B cell (primary cell): Measurements from ENCODE around the gene EPS8L3. TPM values are rescaled to one million over a fixed set of nuclear protein-coding genes. Genes with fewer than 3 reads are reported as not detected.

Experiments used
- ATAC-seq: fragments of 200-7000 bp; cut with Tn5 transposase; one replicate; pipeline ENCODE4 v1.10.0; 2021; ENCODE audit warnings: low read depth, mild to moderate bottlenecking, moderate number of reproducible peaks, moderate library complexity
- CTCF ChIA-PET: fragments of 350-600 bp; sonication (Branson Sonifier 250); formaldehyde crosslinking; loops from one replicate; lab custom pipeline; 2021; ENCODE audit warnings: antibody characterized with exemption, inconsistent platforms; lab: Charles Lee
- POLR2A ChIA-PET: fragments of 350-600 bp; sonication (Branson Sonifier 250); formaldehyde crosslinking; loops from one replicate; lab custom pipeline; 2021; ENCODE audit warnings: antibody characterized with exemption; lab: Charles Lee
- DNase-seq: peaks from one replicate; pipeline ENCODE4 v3.0.0; 2013
- H2AFZ ChIP-seq: 2 replicates; pipeline ENCODE4 v1.6.1; 2012; ENCODE audit warnings: mild to moderate bottlenecking, low read depth, low read length; ENCODE audit not compliant: insufficient read depth, poor library complexity, severe bottlenecking
- H3K27ac ChIP-seq, 2 donors: 1 replicate in 1 of 2; 2 replicates in 1 of 2; pipeline ENCODE4 v1.5.1; 2012 to 2013; ENCODE audit warnings: low read length in 2 of 2, mild to moderate bottlenecking in 2 of 2, moderate library complexity in 1 of 2
- H3K27me3 ChIP-seq, 4 experiments: fragments of 200-600 bp in 1 of 4; sonication (generic) in 1 of 4; replicated peaks in 1 of 4; 1 replicate in 2 of 4; 2 replicates in 2 of 4; pipeline versions ENCODE4 v1.6.1 to v1.7.0; 2013 to 2016; ENCODE audit warnings: low read length in 3 of 4, mild to moderate bottlenecking in 2 of 4, mixed read lengths in 1 of 4, moderate library complexity in 1 of 4; ENCODE audit not compliant: insufficient read depth in 4 of 4, control insufficient read depth in 3 of 4; ENCODE audit errors: control extremely low read depth in 1 of 4
- H3K36me3 ChIP-seq, 2 experiments: replicated peaks in 1 of 2; 1 replicate in 1 of 2; 2 replicates in 1 of 2; pipeline versions ENCODE4 v1.6.1 to v1.7.1; 2013; ENCODE audit warnings: low read length in 1 of 2; ENCODE audit not compliant: insufficient read depth in 2 of 2, control insufficient read depth in 1 of 2; ENCODE audit errors: control extremely low read depth in 1 of 2, extremely low read depth in 1 of 2
- H3K4me1 ChIP-seq, 2 donors: fragments of 200-600 bp in 1 of 2; sonication (generic) in 1 of 2; 1 replicate in 1 of 2; 2 replicates in 1 of 2; pipeline versions ENCODE4 v1.5.1 to v1.6.1; 2013 to 2017; ENCODE audit warnings: low read length in 2 of 2; ENCODE audit not compliant: control insufficient read depth in 2 of 2, insufficient read depth in 2 of 2
- H3K4me2 ChIP-seq: replicated peaks from 2 replicates; pipeline ENCODE3; 2012; ENCODE audit warnings: mild to moderate bottlenecking, low read depth, low read length; ENCODE audit not compliant: poor library complexity, severe bottlenecking
- H3K4me3 ChIP-seq, 5 experiments: fragments of 200-600 bp in 1 of 5; sonication (generic) in 1 of 5; 1 replicate in 3 of 5; 2 replicates in 2 of 5; pipeline versions ENCODE4 v1.5.1 to v1.7.0; 2011 to 2016; ENCODE audit warnings: low read length in 4 of 5, mild to moderate bottlenecking in 4 of 5, low read depth in 2 of 5, control low read depth in 1 of 5, moderate library complexity in 1 of 5; ENCODE audit not compliant: insufficient read depth in 1 of 5; ENCODE audit errors: control extremely low read depth in 1 of 5, extremely low read depth in 1 of 5
- H3K79me2 ChIP-seq: fragments of 200-600 bp; sonication (generic); one replicate; pipeline ENCODE4 v1.6.0; 2016; ENCODE audit warnings: low read length; ENCODE audit not compliant: control insufficient read depth, insufficient read depth
- H3K9ac ChIP-seq: fragments of 200-600 bp; sonication (generic); 2 replicates; pipeline ENCODE4 v1.6.1; 2017; ENCODE audit warnings: mild to moderate bottlenecking, low read length, moderate library complexity
- H3K9me3 ChIP-seq, 3 donors: one replicate each; pipeline versions ENCODE4 v1.6.1 to v1.7.1; 2013; ENCODE audit warnings: low read length in 2 of 3; ENCODE audit not compliant: control insufficient read depth in 2 of 3, insufficient read depth in 1 of 3; ENCODE audit errors: control extremely low read depth in 1 of 3
- H4K20me1 ChIP-seq: 2 replicates; pipeline ENCODE4 v1.6.0; 2012; ENCODE audit warnings: mild to moderate bottlenecking, low read length; ENCODE audit not compliant: insufficient read depth, control insufficient read depth, poor library complexity, severe bottlenecking
- H3K27ac Mint-ChIP-seq: one replicate; pipeline ENCODE4 v1.8.0; 2021; ENCODE audit warnings: mixed read lengths
- H3K27me3 Mint-ChIP-seq: one replicate; pipeline ENCODE4 v1.8.0; 2021; ENCODE audit warnings: mixed read lengths
- H3K4me1 Mint-ChIP-seq: one replicate; pipeline ENCODE4 v1.8.0; 2021; ENCODE audit warnings: mixed read lengths
- H3K4me3 Mint-ChIP-seq: one replicate; pipeline ENCODE4 v1.8.0; 2021; ENCODE audit warnings: mixed read lengths
- H3K9me3 Mint-ChIP-seq: one replicate; pipeline ENCODE4 v1.8.0; 2022; ENCODE audit warnings: mixed read lengths; ENCODE audit not compliant: insufficient read depth
- EZH2 ChIP-seq: IDR thresholded peaks from 2 replicates; pipeline ENCODE4 v1.6.1; 2012; ENCODE audit warnings: borderline replicate concordance, low read depth, mild to moderate bottlenecking, moderate library complexity, low read length; ENCODE audit not compliant: insufficient read depth, poor library complexity, severe bottlenecking
- WGBS: methylation state at CpG from one replicate; pipeline ENCODE4 v1.1.5; 2013; ENCODE audit warnings: missing lambda C conversion rate; ENCODE audit not compliant: insufficient coverage; 5-methylcytosine and 5-hydroxymethylcytosine counted together
- intact Hi-C: fragments of 100-400 bp; cut with micrococcal nuclease; formaldehyde crosslinking; loops from one replicate; pipeline ENCODE4 v1.10.0; 2022
- polyA plus RNA-seq: library from polyadenylated mRNA; depleted of rRNA; stranded (reverse); fragments of >200 nt; gene quantifications from 2 replicates; pipeline ENCODE4 v1.2.3, GENCODE V29; 2012
- total RNA-seq, 2 donors: library from RNA; stranded (reverse); fragments of 120-200 nt in 1 of 2; gene quantifications; 1 replicate in 1 of 2; 2 replicates in 1 of 2; pipeline versions ENCODE4 v1.2.3 to v1.2.4, GENCODE V29; 2013 to 2022
- TF ChIP-seq, protein P1 (sequence below): fragments of 200-600 bp; IDR thresholded peaks from one replicate; pipeline ENCODE4 v1.8.0; 2022; ENCODE audit warnings: antibody characterized with exemption, mild to moderate bottlenecking

Gene EPS8L3
- total and polyA plus RNA-seq, 2 donors (not counting 1 experiment from before 2014, with no cell fraction given): not detected

DNA sequence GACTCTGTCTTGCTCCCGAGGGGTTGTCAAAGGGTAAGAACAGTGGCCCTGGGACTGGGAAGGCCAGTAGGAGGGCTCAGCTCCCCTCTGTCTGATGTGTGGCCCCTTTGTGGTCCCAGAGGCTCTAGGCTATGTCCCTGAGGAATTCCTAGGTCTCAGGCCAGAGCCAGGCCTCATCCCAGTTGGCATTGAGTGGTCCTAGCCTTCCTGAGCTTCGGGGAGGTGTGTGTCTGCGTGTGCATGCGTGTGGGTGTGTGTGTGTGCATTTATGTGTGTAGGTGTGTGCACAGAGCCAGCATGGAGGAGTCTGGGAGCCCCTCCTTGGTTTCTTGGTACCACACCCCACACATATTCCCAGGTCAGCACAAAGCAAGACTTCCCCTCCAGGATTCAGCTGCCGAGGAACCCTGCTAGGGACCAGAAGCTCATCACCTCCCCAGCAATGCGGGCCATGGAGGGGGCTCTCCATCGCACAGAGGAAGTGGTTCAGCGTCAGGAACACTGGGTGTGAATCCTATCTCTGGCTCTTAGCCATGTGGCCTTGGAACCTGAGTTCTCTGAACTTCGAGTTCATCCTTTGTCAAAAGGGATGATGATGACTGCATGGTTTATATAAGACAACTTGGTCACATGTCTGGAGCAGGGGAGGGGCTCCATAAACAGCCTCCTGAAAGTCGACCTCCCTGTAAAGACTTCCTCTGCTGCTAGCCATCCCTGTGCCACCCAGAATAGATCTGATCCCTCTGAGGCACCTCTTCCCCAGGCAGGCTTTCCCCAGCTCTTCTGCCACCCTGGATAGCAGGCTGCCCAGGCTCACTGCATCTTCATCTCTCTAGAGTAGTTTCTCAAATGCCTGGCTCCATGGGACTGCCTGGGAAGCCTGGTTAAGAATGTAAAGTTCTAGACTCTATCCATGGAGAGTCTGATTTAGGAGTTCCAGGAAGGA, 8.3 kb upstream of the EPS8L3 start:
- H2AFZ ChIP-seq: no peak overlapping the region
- Mint-ChIP-seq H3K9me3 (no peaks in the 10 kb centered on the region), H3K4me3 (no peak overlapping the region), H3K4me1 (no peaks in the 10 kb centered on the region), H3K27ac (no peak overlapping the region), H3K27me3 (peaks cover 7% of the 10 kb centered on the region)
- 54% methylated on average over 6 of the region's 10 CpGs for WGBS
- no peaks in the 10 kb centered on the region for H4K20me1 ChIP-seq
- ATAC-seq (no peak), DNase-seq (no peak)
- no peak overlapping the region for H3K27ac ChIP-seq
- POLR2A ChIA-PET: no interaction called here
- intact Hi-C loops: no loop called here
- TF ChIP-seq, protein P1, sequence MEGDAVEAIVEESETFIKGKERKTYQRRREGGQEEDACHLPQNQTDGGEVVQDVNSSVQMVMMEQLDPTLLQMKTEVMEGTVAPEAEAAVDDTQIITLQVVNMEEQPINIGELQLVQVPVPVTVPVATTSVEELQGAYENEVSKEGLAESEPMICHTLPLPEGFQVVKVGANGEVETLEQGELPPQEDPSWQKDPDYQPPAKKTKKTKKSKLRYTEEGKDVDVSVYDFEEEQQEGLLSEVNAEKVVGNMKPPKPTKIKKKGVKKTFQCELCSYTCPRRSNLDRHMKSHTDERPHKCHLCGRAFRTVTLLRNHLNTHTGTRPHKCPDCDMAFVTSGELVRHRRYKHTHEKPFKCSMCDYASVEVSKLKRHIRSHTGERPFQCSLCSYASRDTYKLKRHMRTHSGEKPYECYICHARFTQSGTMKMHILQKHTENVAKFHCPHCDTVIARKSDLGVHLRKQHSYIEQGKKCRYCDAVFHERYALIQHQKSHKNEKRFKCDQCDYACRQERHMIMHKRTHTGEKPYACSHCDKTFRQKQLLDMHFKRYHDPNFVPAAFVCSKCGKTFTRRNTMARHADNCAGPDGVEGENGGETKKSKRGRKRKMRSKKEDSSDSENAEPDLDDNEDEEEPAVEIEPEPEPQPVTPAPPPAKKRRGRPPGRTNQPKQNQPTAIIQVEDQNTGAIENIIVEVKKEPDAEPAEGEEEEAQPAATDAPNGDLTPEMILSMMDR: no peak
- no peak for TF ChIP-seq EZH2
- H3K36me3 ChIP-seq: no peaks in the 10 kb centered on the region
- CTCF ChIA-PET: interaction anchor here (1.1 to 21.2 kb wide), 5 partner anchors 30 to 227 kb away, joined by 3 to 667 read pairs (median 110); partner anchors contain the start of gene AHCYL1
- no peak overlapping the region for H3K4me3 ChIP-seq
- H3K9ac ChIP-seq: no peak overlapping the region
- no peaks in the 10 kb centered on the region for H3K79me2 ChIP-seq
- H3K27me3 ChIP-seq: peaks cover 0 to 8% (median 0%) of the 10 kb centered on the region in 4 experiments
- H3K4me1 ChIP-seq: peaks cover 0 to 10% of the 10 kb centered on the region in 2 donors
- H3K4me2 ChIP-seq: no peak overlapping the region
- H3K9me3 ChIP-seq: peaks cover 0 to 4% (median 0%) of the 10 kb centered on the region in 3 donors
